HT1080 (cell line): ENCODE data around the gene RTTN. TPM values are rescaled to one million over a fixed set of nuclear protein-coding genes. Genes with fewer than 3 reads are reported as not detected.
A peak's percentile ranks its signal among the peaks of the same experiment; 100 is the strongest.
"Not testable (repeated sequence)": the region's sequence is repeated elsewhere in the genome, so short reads cannot be mapped to it uniquely, and the experiment has no call there.

Experiments used
- DNase-seq: peaks from one replicate; pipeline ENCODE4 v3.0.0-alpha.2; 2015; ENCODE audit warnings: low read depth
- total RNA-seq: library from RNA; depleted of rRNA; stranded (reverse); fragments of >200 nt; shearing (Covaris generic); gene quantifications from 2 replicates; pipeline ENCODE4 v1.2.3, GENCODE V29; 2014

The RTTN gene
- total RNA-seq, 1 experiment from 2014 or later: 13.0 TPM

DNA sequence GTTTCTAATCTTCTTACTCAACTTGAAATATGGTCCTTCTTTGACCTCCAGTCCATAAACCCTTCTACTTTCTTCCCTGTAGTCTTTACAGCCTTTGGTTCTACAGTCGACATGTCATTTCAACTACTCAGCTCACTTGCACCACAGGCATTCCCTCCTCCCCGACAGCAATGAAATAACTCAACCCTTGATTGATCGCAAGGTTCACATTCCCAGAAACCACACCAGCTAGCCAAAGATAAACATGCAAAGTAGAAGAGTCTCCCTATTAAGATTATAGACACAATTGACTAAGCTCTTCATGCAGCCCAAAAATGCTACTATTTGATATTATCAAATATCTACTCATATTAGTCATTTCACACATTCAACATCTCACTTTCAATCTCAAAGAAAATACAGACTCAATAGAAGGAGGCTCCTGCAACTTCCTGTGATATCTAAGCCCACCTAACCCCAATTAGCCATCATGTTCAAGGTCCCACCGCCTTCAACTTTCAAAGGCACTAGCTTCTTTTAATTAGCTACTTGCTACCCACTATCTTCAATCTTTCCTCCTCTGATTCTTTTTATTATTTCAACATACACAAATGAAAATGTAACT is 50.8 kb downstream of the RTTN start:
- DNase-seq: peak; percentile 25

DNA sequence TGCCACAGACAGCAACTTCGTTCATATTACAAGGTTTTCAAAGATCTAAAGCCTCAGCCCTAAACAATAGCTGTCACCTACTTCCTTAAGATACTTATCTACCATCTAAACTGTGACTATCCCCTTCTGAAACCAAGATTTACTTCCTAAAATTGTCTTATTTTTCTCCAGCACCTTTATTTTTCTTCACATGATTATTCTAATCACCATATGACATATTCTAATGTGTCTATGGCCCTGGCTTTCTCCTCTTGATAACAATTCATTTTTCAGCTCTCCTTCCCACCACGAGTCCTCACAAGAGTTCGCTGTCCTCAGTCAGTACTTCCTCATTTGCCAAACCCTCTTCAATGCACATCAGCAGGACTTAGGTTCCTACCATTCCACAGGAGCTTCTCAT is 53.9 kb downstream of the RTTN start:
- DNase-seq: no peak

DNA sequence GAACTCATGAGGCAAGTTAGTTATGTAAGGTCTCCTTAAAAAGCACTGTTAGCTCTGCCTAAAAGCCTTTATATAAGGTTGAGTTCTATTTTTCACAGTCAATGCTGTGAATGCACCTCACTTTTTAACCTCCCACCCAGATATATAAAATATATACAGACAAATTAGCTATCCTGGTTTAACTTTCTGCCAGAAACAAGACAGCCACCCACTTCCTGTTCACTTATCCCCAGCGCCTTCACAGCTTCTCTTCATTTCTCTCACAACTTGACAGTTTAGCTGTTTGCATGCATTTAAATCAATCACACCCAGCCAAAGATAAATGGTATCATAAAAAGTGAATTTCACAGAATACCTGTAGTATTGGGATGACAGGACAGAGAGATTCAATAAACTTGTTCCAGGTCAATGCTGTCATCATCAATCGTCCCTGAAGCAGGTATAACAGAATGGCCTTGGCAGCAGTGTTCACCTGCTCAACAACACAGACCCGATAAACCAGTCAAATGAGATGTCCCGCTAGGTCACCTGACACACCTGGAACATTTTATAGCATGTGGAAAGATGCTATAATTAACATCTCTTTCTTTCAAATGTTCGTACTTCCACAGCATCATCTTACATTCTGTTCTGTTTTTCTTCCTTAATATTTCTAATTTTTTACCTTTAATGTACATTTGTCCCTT is 55.7 kb downstream of the RTTN start:
- DNase-seq: no peak

DNA sequence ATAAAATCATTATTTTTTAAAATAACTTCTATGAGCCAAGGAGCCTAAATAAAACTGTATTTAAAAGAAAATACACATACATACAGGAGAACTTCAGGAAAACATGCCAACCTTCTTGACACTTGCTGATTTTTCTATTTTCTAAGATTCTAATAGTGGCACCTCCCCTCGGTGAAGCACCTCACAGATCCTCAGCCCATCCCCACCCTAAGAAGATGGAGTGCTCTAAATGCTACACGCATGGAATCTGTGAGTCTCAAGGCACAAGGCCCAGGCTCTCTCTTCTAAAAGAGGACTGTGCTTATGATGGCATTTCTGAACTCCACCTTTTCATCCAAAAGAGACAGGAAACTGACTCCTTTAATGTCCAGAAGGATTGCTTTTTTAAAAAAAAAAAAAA is 56.3 kb downstream of the RTTN start:
- DNase-seq: no peak

DNA sequence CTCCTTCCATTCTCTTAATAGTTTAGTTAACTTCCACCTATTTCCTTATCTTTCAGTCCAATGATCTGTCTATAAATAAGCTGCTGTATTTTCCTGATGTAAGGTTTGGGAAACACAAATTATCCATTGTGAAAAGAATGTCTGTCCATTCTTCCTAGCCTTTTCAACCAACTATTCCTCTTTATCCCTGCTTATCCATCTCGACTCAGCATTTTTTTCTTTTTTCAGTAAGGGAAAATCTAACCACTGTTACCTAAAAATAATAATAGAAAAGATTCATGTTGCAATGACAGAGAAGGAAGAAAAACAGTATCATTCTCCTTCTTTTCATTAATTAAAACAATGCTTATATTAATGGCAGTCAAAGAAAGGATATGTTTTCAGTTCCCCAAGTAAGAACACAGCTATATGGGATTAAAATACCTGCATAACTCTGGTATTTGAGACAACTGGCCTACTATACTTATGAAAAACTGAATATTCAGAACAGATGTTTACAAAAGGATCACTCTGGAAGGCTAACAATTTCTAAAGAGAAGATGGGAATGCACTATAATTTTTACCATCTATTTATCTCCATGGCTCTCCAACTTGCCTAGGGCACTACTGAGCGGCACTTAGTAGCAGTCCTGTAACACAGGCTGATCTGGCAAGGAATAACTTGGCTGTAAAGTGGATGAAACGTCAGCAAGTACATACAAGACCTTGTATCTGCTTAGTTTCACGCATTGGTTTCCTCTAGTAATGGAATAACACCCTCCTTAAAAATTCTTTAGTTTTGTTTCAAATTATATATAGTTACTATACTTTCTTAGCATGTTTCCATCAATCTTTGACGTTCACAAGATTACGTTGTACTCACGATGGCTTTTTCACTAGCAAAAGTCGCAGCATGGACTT is 57.2 kb downstream of the RTTN start:
- no peak for DNase-seq

DNA sequence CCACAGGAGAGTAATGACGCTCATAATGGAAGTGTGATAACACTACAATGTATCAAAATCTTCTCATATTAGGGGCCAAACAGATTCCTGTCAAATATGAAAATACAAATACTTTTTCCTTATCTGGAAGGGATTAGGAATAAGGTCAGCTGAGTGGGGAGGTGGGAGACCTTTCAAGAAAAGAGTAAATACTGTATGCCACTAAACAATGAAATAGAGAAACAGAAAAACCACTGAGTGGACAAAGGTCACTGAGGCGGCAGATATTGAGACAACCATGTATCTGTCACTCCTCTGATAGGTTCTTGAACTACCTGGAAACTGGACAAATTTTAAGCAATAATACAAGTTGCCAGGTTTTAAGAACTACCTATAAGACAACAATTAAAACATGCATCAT is 59.3 kb downstream of the RTTN start:
- no peak for DNase-seq

DNA sequence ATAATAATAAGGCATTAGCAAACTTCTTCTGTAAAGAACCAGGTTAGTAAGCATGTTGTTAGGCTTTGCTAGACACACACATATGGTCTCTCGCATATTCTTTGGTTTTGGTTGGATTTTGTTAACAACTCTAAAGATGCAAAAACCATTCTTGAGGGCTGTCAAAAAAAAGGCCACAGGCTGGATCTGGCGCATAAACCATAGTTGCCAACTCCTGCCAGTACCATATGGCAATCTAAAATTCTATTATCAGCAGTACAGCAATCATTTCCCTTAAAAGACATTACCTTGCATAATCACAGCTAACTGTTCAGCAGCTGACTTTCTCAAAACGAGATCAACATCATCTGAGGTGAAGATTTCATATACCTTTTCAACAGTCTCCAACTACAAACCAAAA is 63.5 kb downstream of the RTTN start:
- no peak for DNase-seq

DNA sequence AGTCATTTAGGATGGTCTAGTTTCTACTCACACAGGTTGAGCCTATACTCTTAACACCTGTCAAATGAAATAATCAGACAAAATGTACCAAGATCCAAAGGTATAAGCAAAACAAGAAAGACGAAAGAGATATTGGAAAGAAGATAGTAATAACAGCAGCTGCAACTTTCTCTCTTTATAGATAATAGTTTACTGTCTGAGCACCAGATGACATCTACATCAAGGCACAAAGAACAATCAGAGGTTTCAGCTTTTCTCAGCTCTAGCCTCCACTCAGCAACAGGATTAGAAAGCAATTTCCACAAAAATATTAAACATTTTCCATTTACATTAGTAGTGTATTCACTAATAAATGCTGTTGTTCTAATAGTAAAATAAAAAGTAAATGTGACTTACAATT is 66.3 kb downstream of the RTTN start:
- no peak for DNase-seq

DNA sequence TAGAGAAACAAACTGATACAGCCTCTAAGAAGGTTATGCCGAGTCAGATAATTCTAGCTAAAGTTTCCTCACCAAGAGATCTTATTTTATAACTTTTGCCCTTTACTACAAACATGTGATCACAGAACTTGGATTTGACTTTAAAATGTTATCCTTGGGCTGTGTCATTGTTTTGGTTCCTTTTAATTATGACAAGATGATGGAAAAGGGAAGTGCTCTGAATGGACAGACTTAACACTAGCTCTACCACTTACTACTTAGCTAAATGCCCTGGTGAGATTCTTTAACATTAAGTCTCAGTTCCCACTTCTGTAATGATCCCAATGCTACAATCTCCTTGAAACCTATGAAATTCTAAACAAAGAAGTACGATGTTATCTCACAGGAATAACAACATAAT is 69.9 kb downstream of the RTTN start:
- DNase-seq: no peak

DNA sequence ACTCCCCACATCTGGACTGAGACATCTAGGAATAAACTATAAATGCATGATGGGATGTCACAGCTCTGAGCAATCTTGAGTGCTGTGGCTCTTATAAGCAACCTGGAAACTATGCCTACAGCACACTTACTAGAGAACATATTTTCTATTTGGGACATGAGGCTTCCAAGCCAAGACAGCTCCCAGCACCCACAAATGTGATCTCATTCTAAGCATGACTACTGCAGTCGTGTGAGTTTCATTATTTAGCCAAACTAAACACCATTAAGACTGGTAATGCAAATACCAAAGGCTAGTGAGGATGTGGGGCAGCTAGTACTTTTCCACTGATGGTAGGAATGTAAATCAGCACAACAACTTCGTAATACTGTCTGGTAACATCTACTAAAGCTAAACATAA is 72.5 kb downstream of the RTTN start:
- peak; percentile 45 for DNase-seq

DNA sequence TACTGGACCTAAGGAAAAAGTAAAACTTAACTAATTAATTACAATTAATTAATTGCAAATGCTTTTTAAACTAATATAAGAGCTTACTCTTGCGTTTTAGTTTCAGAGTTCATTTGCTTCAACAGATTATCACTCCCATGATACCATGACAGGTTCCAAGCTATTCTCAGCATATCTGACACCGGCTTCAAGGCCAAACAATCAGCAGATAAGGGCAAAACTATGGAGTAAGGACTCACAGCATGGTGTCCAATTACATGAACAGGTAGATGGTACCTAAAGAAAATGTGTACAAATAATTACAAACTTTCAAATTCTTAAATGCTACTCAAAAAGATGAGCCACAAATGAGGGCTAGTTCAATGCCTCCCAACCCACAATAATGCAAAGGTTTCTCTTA is 77.2 kb downstream of the RTTN start:
- no peak for DNase-seq

DNA sequence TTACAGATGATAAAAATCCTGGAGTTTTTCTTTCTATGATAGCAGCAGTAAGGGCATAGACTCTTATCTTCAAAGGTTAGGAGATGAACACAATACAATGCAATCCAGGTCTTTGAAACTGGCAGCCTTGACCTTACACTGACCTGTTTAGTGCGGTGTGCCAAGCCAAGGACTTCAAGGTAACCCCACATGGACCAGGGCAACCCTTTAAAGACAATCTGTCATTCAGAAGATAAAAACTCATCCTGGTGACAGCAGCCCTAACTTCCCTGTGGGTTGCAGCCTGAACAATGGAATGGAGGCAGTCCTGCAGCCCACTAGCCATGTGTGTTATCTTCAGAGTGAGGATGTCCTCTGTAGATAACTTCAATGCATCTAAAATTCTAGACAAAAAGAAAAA is 78.1 kb downstream of the RTTN start:
- no peak for DNase-seq

DNA sequence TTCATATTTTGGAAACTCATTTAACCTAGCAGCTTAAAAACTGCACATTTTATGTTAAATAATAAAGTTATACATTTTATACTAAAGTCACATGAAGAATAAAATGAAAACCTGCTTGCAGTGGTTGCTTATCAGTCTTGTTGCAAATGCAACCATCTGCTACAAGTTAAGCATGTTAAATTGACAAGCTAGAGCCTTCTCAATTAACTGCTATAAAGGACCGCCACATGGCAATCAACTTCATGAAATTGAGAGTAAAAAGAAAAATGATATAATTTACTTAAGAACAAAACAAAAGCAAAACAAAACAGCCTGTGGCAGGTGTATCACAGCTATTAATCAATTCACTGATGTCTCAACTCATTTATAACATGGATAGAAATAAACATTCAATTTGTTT is 78.7 kb downstream of the RTTN start:
- no peak for DNase-seq

DNA sequence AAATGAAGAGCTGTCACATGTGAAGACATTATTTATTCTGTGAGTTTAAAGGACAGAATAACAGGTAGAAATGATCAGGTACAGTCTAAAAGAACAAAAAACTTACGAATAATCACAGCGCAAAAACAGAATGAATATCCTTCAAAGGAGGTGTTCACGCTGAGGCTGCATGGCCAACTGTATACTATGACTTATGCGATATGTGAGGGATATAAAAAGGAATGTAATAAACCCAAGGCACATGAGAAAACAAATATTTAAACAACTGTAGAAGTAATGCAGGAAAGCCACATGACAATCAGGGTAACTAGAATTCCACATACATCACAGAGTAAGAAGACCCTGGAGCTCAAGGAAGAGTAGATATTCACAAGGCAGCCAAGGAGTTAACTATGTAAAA is 81.3 kb downstream of the RTTN start:
- DNase-seq: no peak

DNA sequence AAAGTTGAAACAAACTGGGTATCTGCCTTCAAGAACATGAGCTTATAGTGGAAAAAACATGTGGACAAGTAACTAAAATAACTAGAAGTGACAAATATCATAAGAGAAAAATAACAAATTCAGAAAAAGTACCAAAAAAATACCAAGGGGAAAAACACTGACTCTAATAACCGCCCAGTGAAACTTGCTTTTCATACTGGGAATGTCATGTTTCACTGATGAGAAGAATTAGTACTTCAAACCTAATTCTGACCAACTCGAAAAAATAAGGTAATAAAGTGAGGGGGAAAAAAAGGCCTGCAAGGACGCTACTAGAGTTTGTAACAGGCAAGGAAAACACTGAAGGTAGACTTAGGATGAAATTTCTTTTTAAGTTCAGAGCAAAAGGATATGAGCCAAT is 83.6 kb downstream of the RTTN start:
- no peak for DNase-seq

DNA sequence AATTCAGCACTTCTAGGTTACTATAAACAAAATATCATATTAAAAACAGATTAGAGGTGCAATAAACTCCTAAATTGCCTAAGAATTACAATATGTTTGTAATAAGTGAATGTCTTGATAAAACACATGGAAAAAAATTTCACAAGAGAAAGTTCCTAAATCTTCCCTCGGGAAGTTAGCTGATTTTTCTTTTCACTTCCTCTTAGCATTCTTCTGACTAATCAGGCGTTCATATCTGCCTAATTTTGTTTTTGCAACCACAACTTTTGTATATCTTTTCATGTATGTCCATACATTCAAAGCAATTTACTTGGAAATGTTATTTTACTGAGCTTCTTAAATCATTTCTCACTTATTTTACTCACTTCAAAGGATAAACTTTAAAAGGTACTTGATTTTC is 88.5 kb downstream of the RTTN start:
- DNase-seq: no peak

DNA sequence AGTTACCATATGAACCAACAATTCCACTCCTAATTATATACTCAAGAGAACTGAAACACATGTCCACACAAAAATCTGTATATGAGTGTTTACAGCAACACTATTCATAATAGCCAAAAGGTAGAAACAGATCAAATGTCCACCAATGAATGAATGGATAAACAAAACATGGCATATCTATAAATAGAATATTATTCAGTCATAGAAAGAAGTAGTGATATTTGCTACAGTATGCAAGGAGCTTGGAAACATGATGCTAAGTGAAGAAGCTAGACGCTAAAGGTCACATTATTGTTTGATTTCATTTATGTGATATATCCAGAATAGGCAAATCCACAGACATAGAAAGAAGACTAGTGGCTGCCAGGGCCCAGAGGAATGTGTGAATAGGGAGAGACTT is 92.0 kb downstream of the RTTN start:
- DNase-seq: no peak

DNA sequence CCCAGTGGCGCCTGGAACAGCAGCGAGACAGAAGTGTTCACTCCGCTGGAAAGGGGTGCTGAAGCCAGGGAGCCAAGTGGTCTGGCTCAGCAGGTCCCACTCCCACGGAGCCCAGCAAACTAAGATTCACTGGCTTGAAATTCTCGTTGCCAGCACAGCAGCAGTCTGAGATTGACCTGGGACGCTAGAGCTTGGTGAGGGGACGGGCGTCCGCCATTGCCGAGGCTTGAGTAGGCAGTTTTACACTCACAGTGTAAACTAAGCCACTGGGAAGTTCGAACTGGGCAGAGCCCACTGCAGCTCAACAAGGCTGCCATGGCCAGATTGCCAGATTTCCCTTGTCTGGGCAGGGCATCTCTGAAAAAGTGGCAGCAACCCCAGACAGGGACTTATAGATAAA is 94.8 kb downstream of the RTTN start:
- DNase-seq: no peak

DNA sequence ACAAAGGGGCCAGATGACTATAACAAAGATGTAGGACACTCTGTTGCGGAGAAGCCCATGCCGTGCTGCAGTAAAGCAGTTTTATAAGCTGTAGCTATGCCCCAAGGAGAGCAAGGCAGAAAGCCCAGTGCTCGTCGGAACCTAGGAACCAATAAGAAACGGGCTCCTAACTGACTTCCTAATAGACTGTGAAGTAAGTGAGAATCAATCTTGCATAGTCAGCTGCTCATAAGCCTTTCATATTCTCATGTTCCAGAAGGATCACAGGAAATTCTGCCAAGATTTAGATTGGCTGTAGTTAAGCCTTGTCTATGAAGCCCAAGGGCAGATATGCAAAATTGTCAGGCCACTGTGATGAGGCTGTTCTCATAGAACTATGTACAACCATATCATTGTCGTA is 98.4 kb downstream of the RTTN start:
- no peak for DNase-seq

DNA sequence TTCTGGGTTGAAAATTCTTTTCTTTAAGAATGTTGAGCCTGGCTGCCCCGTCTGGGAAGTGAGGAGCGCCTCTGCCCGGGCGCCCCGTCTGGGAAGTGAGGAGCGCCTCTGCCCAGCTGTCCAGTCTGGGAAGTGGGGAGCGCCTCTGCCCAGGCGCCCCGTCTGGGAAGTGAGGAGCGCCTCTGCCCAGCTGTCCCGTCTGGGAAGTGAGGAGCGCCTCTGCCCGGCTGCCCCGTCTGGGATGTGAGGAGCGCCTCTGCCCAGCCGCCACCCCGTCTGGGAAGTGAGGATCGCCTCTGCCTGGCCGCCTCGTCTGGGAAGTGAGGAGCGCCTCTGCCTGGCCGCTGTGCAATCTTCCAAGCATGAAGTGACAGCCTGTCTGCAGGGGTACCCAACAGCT is 102.6 kb downstream of the RTTN start:
- not testable (repeated sequence) for DNase-seq

DNA sequence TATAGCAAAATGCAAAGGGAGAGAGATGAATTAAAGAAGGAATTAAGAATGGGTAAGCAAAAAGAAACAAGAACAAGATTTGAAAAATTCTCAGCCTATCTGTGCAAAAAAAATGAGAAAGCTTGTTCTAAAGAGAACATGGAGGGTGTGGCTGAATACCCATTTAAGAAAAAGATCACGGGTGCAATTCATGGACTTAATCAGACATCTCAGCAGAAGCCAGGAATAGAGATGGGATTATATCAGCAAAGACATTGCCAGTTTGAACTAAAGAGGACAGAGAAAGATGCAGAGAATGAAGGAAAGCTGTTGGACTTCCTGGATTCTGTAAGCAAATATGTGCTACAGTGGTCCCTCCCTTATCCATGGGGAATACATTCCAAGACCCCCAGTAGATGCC is 115.6 kb downstream of the RTTN start:
- no peak for DNase-seq

DNA sequence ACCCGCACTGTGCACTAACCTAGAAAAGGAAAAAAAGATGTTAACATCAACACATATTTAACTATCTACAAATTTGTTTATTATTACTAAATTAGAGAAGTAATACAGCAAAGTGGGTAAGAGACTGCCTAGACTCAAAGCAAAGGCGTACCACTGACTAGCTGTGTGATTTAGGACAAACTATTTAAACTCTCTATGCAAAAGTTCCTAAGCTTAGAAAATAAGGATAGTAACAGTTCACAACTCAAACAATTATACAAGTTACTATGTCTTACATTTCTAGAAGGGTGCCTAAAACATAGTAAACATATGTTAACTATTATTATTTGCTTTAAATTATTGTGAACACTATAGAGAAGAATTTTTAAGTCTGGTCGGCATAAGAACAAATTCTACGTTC is 119.4 kb downstream of the RTTN start:
- no peak for DNase-seq

DNA sequence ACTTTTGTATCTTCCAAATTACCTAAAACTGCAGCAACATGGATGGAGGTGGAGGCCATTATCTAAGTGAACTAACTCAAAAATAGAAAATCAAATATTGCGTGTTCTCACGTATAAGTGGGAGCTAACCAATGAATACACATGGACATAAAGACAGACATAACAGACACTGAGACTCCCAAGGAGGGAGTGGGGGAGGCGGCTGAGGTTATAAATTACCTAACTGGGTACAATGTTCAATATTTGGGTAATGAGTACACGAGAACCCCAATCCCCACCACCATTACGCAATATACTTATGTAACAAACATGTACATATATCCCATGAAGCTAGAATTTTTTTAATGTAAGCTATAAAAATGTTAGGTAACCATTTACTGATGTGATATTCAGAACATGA is 119.8 kb downstream of the RTTN start:
- DNase-seq: no peak
